ENCODE measurements around the gene CCDC188.

Gene CCDC188

DNA sequence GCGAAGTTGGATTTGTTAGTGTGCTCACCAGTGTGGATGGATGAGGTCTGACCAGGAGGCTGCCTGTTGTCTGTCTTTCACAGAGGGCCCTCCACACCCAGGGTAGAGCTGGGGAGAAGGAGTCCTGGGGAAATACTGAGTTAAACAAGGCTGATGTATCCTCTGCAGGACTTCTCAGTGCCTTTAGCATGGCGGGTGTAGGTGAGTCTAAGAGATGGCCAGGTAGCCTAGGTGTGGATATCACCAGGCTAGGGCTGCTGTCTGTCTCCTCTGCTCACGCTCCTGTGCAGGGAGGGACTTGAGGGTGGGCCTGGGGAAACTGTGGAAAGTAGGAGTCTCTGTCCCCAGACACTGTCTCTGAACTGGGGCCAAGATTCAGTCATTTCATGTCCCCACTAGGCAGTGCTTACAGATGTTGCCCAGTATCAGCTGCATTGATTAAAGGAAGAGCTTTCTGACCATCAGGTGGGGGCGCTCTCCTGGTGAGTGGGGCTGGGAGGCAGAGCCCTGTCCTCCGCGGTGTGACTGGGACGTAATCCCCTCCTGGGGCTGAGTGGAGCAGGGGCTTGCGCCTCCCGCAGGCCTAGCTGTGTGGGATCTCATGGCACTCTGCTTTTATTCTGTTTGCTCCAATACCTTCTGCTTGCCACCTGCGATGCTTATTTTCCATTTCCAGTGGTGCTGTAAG is 35.5 kb upstream of the CCDC188 start:
- TF ChIP-seq, protein P1, sequence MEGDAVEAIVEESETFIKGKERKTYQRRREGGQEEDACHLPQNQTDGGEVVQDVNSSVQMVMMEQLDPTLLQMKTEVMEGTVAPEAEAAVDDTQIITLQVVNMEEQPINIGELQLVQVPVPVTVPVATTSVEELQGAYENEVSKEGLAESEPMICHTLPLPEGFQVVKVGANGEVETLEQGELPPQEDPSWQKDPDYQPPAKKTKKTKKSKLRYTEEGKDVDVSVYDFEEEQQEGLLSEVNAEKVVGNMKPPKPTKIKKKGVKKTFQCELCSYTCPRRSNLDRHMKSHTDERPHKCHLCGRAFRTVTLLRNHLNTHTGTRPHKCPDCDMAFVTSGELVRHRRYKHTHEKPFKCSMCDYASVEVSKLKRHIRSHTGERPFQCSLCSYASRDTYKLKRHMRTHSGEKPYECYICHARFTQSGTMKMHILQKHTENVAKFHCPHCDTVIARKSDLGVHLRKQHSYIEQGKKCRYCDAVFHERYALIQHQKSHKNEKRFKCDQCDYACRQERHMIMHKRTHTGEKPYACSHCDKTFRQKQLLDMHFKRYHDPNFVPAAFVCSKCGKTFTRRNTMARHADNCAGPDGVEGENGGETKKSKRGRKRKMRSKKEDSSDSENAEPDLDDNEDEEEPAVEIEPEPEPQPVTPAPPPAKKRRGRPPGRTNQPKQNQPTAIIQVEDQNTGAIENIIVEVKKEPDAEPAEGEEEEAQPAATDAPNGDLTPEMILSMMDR (IDR thresholded peaks at IDR 0.05; ENCODE audit: unreplicated experiment in 3 of 3) = no peak
- Mint-ChIP-seq H3K9me3 (no peaks in the 10 kb centered on the region), H3K27me3 (ENCODE audit: low read depth) (peaks cover 25% of the 10 kb centered on the region), H3K27ac (no peak overlapping the region), H3K4me3 (no peak overlapping the region), H3K36me3 (ENCODE audit: low read depth) (no peaks in the 10 kb centered on the region), H3K4me1 (no peaks in the 10 kb centered on the region)

DNA sequence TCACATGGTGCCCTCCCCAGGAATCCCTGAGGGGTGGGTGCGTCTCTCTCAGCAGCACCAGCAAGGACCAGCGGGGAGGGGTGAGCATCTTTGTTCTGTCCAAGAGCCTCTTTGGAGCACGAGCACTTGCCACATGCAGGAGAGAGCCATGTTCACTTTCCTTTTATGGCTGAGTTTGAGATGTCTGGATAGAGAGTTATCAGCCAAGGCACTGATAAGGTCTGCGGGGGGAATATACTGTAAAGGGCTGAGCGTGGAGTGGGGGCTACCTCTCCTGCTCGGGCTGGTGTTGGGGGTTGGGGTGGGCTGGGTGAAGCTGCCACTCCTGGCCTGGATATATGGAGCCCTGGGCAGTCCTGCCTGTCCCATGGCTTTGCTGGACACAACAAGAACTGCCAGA is 34.9 kb upstream of the CCDC188 start:
- Mint-ChIP-seq H3K27ac (no peak overlapping the region), H3K4me1 (no peaks in the 10 kb centered on the region), H3K27me3 (ENCODE audit: low read depth) (peaks cover 25% of the 10 kb centered on the region), H3K4me3 (no peak overlapping the region), H3K36me3 (ENCODE audit: low read depth) (no peaks in the 10 kb centered on the region), H3K9me3 (no peaks in the 10 kb centered on the region)
- TF ChIP-seq, protein P1 (IDR thresholded peaks at IDR 0.05; ENCODE audit: unreplicated experiment in 3 of 3) = no peak

DNA sequence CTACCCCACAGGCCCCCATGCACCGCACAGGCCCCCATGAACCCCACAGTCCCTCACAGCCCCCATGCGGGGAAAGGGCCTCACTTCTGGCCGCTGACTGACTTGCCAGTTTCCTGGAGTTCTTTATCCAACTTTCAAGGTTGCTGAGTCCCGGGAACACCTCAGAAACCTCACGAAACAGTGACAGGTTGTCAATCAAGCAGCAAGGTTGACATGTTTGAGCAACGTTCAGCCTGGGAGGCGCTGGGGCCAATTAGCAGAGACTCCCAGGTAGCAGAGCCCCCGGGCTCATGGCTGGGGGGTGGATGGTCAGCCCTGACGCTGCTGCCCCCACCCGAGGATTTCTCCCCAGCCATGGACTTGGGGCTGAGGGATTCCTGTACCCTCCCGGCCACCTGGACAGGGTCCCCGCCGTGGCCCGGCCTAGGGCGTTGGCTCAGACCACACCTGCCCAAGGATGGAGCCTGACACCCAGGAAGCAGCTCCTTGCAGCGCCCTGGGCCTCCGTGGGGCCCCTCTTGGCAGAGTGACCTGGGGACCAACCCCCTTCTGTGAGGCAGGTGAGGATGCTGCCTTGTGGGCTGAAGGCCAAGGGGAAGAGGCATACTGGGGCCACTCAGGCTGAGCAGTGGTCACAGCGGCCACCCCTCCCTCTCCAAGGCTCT is 33.8 kb upstream of the CCDC188 start:
- H3K27me3 Mint-ChIP-seq (ENCODE audit: low read depth) = peaks cover 16% of the 10 kb centered on the region
- TF ChIP-seq, protein P1 (IDR thresholded peaks at IDR 0.05; ENCODE audit: unreplicated experiment in 3 of 3) = no peak
- no peak overlapping the region for H3K4me3 Mint-ChIP-seq
- no peaks in the 10 kb centered on the region for H3K4me1 Mint-ChIP-seq
- no peaks in the 10 kb centered on the region for H3K9me3 Mint-ChIP-seq
- no peaks in the 10 kb centered on the region for H3K36me3 Mint-ChIP-seq (ENCODE audit: low read depth)
- H3K27ac Mint-ChIP-seq = no peak overlapping the region

DNA sequence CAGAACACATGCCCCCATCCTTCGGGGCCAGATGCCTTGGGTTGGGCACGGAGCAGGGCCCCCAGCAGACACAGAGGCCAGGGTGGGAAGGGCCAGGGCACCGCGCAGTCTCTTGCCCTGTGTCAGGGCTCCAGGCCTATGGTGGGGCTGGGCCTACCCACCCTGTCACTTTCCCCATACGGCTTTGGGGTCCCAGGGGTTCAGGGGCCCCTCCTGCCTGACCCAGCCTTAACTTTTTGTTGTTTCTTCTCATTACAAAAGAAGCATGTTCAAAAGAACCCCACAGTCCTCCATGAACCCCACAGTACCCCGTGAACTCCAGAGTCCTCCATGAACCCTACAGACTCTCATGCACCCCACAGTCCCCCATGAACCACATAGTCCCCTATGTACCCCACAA is 33.0 kb upstream of the CCDC188 start:
- Mint-ChIP-seq H3K36me3 (ENCODE audit: low read depth) (no peaks in the 10 kb centered on the region), H3K27ac (no peak overlapping the region), H3K27me3 (ENCODE audit: low read depth) (peaks cover 10% of the 10 kb centered on the region), H3K4me1 (no peaks in the 10 kb centered on the region), H3K9me3 (no peaks in the 10 kb centered on the region), H3K4me3 (no peak overlapping the region)
- TF ChIP-seq, protein P1 (IDR thresholded peaks at IDR 0.05; ENCODE audit: unreplicated experiment in 3 of 3) = no peak

DNA sequence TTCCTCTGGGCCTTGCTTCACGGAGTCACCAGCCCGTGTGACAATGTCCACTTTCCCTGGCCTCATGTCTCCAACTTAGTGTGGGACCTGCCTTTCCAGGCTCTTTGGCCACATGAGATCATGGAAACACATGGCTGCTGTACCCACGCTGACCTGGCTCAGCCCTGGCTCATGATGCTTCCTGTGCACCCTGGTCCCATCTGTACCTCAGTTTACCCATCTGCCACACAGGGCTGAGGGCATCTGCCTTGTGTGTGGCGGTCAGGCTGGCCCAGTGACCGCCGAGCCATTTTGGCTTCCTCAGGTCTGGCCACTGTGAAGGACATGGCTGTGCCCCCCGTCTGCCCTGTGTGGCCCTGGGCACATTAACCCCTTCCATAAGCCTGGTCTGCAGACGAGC is 32.2 kb upstream of the CCDC188 start:
- H3K9me3 Mint-ChIP-seq = no peaks in the 10 kb centered on the region
- no peaks in the 10 kb centered on the region for H3K4me1 Mint-ChIP-seq
- peaks cover 10% of the 10 kb centered on the region for H3K27me3 Mint-ChIP-seq (ENCODE audit: low read depth)
- H3K27ac Mint-ChIP-seq = peak overlapping the region in 1 of 3 experiments; percentile 21
- TF ChIP-seq, protein P1 (IDR thresholded peaks at IDR 0.05; ENCODE audit: unreplicated experiment in 3 of 3) = no peak
- no peaks in the 10 kb centered on the region for H3K36me3 Mint-ChIP-seq (ENCODE audit: low read depth)
- no peak overlapping the region for H3K4me3 Mint-ChIP-seq

DNA sequence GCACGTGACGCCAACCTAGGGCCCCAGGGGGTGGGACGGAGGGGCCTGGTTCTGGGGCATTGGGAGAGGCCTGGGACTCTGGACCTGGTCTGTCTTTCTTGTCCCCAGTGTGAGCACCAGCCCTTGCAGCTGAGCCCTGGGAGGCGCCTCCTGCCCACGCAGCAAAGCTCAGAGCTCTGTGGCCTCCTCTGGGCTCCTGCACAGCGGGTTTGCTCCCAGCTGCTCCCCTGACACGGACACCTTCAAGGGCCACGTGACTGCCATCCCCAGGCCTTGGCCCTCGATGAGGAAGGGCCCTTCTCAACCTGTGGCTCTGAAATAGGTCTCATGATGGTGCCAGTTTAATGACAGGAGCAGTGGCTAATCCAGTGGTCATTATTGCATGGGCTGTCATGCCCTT is 31.5 kb upstream of the CCDC188 start:
- H3K36me3 Mint-ChIP-seq (ENCODE audit: low read depth) = no peaks in the 10 kb centered on the region
- no peak overlapping the region for H3K4me3 Mint-ChIP-seq
- H3K4me1 Mint-ChIP-seq = peaks cover under 1% of the 10 kb centered on the region
- no peaks in the 10 kb centered on the region for H3K9me3 Mint-ChIP-seq
- TF ChIP-seq, protein P1 (IDR thresholded peaks at IDR 0.05; ENCODE audit: unreplicated experiment in 3 of 3) = no peak
- no peak overlapping the region for H3K27ac Mint-ChIP-seq
- peaks cover 12% of the 10 kb centered on the region for H3K27me3 Mint-ChIP-seq (ENCODE audit: low read depth)

Data from nephron (organoid).